Stimulated activated CD8-positive, alpha-beta memory T cell treated with anti-CD3 and anti-CD28 coated beads, Interleukin-7, amount 100 ng/mL, for 24 hours (primary cell): Measurements from ENCODE around the gene CENPO.
"Not testable (repeated sequence)": the region's sequence is repeated elsewhere in the genome, so short reads cannot be mapped to it uniquely, and the experiment has no call there.

Experiments
- DNase-seq: peaks from one replicate; pipeline ENCODE4 v3.0.0-alpha.2; 2020; ENCODE audit warnings: low read depth

Gene CENPO

GRCh38 chr2:24824966-24825882 is 32.0 kb downstream of the CENPO start:
- no peak for DNase-seq

GRCh38 chr2:24825883-24826772 is 32.9 kb downstream of the CENPO start:
- DNase-seq, result no peak

GRCh38 chr2:24826773-24827145 is 33.5 kb downstream of the CENPO start:
- no peak for DNase-seq

GRCh38 chr2:24827321-24828237 is 34.4 kb downstream of the CENPO start:
- DNase-seq, result peak; percentile 48

GRCh38 chr2:24828238-24828996 is 35.2 kb downstream of the CENPO start:
- no peak for DNase-seq

- DNase-seq, result no peak
Observed at GRCh38 chr2:24830351-24830750, 37.1 kb downstream of the CENPO start.

- DNase-seq, result no peak
Observed at GRCh38 chr2:24830786-24831185, 37.6 kb downstream of the CENPO start.

- DNase-seq, result no peak
Observed at GRCh38 chr2:24831221-24832072, 38.2 kb downstream of the CENPO start.

GRCh38 chr2:24832073-24832461 is 38.8 kb downstream of the CENPO start:
- no peak for DNase-seq

- no peak for DNase-seq
Observed at GRCh38 chr2:24832521-24832920, 39.3 kb downstream of the CENPO start.

- no peak for DNase-seq
Observed at GRCh38 chr2:24832931-24833701, 39.9 kb downstream of the CENPO start.

GRCh38 chr2:24833821-24834732 is 40.9 kb downstream of the CENPO start:
- DNase-seq, result no peak

GRCh38 chr2:24834733-24835395 is 41.6 kb downstream of the CENPO start:
- no peak for DNase-seq

- DNase-seq, result not testable (repeated sequence)
Observed at GRCh38 chr2:24835411-24835810, 42.2 kb downstream of the CENPO start.

- DNase-seq, result no peak
Observed at GRCh38 chr2:24836206-24836605, 43.0 kb downstream of the CENPO start.

- no peak for DNase-seq
Observed at GRCh38 chr2:24836706-24837105, 43.5 kb downstream of the CENPO start.

GRCh38 chr2:24837996-24838513 is 44.8 kb downstream of the CENPO start:
- DNase-seq, result no peak
